GM19023 (cell line): ENCODE measurements around the gene PDE6G.

Experiments
- ATAC-seq: cut with Tn5 transposase; IDR thresholded peaks from one replicate; pipeline ENCODE4 v1.9.1; 2021; ENCODE audit warnings: mild to moderate bottlenecking, moderate library complexity; ENCODE audit not compliant: unreplicated experiment

The PDE6G gene

DNA sequence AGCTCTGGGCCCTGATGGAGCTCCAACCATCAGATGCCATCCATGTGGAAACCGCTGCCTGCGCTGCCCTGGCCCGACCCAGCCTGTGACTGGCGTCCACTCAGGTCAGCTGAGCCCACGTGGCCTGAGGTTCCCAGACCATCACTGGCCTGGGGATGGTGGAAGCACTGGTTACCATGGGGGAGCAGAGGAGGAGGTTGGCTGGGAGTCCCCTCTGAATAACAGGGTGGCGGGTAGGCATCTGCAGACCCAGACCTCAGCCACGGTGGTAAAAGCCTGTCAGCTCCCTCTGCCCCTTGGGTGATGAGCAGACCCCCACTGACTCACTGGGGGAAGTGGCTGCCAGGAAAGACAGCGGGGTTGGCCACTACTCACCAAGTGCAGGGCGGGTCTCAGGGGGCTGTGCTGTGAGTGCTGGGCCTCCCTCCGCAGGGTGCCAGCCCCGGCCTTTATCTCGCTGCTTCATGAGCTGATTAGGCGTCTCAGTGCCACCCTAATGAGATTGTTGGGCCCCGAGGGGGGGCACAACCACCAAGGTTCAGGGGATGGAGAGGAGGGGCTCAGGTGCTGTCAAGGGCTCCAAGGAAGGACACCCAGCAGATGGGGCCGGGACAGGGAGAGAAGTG, at the start of gene PDE6G:
TSS of gene PDE6G (minus strand) at position 425 of the 626 bp plus-strand sequence. CDS start 3,237 bp downstream, outside the sequence.
- no peak for ATAC-seq

DNA sequence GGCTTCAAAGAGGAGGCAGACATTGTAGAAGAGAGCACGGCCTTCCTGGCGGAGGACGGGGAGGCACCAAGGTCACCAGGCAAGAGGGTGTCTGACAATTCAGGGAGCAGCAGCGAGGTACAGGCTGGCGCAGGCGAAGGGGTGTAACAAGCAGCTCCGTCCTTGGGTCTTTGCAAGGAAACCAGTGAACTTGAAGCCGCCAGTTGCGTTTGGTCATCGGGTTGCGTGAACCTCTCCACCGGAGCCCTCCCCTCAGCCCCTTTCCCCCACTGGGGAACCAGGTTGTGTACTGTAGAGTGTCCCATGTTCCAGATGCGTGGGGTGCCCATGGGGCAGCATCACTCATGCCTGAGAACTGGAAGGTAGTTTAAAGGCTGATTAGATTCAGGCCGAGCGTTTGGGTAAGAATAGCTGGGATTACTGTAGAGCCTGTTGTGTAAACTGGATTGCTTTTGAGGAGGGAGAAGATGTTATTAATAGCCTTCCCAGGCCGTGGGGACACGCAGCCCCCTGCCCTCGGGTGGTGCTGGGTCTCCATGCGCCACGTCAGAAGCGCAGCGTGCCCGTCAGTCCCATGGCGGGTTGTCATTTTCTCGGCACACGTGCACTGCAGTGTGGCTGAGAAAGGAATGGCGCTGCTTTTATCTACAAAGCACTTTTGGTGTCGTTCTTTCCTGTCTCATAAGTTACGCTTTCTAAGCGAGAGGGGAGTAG, 49.3 kb upstream of the PDE6G start:
- no peak for ATAC-seq

DNA sequence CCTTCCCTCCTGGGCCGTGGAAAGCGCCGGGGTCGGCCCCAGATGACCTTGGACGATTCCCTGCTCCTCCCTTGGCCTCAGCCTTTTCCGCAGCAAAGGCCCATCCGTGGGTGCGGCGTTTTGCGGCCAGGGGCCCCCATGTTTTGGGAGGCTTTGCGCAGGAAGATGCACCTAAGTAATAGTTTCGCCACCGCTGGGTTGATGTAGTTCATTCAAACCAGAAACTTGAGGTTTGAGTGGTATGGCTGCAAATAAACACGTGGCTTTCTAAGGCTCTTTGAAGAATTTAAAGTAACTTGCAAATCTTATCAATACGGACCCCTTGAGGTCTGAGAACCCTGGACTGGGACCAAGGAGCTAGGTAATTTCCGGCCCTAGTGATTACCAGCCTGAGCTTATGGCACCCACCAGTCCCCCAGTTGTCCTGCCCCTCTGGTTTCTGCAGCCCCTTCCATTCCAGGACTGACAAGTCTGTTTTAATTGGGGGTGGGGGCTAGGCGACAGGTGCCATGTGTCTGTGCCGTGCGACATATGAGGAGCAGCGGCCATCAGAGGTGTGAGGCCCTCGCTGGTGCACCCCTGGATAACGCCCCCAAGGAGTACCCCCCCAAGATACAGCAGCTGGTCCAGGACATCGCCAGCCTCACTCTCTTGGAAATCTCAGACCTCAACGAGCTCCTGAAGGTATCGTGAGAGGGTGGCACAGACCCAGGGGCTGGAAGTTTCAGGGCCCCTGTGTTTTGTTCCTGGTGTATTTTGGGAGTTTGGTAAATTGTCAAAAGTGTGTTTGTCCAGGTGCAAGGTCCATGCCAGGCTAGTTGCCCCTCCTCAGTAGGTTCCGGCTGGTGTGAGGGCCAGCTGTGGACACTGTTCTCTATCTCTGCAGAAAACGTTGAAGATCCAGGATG, 47.7 kb upstream of the PDE6G start:
- peak; percentile 13 for ATAC-seq

DNA sequence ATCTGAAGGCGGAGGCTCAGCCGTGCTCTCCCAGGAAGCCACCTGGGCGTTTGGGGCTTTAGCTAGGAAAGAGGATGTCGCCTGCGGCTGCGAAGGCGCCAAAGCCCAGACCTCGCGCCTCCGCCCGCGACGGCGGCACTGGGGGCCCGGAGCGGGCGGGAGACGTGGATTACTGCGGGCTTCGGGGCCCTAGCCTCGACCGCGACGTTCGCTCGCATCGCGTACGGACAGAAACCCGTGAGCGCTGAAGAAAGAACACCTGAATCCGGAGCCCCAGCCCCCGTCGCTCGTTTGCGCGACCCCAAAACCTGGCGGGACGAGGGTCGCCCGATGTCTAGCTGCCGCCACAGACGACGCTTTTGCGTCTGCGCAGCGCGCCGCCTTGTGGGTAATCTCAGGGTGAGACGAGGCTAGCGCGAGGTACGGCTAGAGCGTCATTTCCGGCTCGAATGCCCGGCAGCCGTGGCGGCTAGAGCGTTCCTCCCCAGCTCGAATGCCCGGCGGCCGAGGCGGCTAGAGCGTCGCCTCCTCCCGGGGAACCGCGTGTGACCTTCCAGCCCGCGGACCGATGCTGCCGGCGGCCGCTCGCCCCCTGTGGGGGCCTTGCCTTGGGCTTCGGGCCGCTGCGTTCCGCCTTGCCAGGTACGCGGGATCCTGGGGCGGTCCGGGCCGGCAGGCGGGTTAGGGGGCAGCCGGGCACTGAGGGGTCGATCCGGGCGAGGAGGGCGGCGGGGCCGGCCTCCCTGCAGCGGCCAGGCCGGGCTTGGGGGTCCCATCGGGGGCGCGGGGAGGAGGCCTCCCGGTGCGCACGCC, 46.8 kb upstream of the PDE6G start, which contains the start of gene MRPL12:
TSS of gene MRPL12 (plus strand) at position 434 of the 813 bp plus-strand sequence. CDS start at position 569, 135 bp downstream.
- ATAC-seq: peak; percentile 72

DNA sequence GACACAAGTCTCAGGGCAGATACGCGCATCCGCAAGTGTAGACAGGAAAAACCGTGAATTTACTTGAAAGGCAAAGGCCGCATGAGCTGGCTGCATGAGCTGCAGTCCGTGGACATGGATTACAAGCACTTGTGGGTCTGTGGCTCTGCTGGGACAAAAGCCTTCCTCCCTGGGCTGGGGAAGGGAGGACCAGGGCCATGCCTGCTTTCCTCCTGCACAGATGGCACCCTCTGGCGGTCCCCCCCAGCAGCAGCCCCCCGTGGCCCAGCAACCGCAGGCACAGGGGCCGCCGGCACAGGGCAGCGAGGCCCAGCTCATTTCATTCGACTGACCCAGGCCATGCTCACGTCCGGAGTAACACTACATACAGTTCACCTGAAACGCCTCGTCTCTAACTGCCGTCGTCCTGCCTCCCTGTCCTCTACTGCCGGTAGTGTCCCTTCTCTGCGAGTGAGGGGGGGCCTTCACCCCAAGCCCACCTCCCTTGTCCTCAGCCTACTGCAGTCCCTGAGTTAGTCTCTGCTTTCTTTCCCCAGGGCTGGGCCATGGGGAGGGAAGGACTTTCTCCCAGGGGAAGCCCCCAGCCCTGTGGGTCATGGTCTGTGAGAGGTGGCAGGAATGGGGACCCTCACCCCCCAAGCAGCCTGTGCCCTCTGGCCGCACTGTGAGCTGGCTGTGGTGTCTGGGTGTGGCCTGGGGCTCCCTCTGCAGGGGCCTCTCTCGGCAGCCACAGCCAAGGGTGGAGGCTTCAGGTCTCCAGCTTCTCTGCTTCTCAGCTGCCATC, 45.1 kb upstream of the PDE6G start:
- ATAC-seq: no peak

DNA sequence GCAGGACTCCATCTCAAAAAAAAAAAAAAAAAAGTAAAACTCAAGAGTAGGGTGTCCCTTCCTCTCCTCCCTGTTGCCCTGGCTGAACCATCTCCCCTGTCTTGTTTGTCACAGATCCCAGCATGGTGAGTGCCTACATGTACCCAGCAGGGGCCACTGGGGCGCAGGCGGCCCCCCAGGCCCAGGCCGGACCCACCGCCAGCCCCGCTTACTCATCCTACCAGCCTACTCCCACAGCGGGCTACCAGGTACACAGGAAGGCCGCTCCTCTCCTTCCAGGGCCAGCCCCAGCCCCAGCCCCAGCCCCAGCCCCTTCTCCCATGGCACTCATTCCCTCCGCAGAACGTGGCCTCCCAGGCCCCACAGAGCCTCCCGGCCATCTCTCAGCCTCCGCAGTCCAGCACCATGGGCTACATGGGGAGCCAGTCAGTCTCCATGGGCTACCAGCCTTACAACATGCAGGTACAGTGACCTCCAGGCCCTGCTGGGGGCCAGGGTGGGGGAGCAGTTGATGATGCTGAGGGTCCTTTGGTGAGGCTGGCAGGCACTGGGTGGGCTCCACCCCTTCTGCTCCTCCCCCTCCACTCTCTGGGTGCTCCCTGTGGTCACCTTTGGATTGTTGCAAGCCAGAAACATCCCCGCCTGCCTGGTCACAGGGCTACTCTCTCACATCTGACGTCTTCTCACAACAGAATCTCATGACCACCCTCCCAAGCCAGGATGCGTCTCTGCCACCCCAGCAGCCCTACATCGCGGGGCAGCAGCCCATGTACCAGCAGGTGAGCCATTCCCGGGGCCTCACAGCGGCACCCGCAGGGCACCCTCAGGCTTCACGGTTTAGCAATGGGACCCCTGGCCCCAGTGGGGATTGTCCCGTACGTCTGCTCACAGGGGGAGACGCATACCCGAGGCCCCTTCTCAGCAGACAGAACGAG, 44.3 kb upstream of the PDE6G start:
- no peak for ATAC-seq

DNA sequence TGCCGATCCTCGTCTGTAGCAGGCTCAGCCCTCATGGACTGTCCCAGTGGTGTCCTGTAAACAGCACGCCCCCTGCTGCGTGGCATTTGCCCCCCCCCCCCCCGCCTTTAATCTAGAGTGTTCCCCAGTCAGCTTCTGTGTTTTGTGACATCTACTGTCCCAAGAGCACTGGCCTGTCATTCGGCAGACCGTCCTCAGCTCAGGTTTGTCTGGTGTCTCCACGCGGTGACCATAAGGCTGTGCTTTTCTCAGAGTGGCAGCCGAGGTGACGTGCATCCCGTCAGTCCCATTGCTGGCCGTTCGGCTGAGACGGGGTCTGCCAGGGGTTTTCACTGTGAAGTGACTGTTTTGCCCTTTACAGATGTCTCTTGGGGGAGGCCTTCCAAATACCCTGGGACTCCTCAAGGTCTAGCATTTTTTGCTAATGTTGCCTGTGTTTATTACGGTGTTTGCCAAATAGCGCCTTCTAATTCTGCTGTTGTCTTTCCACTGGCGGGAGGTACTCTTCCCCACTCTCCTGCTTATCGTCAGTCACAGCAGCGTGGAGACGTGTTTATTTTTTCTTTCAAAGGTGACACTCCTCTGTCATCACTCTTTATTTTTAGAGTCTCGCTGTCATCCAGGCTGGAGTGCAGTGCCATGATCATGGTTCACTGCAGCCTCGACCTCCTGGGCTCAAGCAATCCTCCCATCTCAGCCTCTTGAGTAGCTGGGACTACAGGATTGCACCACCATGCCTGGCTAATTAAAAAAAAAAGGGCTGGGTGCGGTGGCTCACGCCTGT, 41.1 kb upstream of the PDE6G start:
- ATAC-seq: no peak

DNA sequence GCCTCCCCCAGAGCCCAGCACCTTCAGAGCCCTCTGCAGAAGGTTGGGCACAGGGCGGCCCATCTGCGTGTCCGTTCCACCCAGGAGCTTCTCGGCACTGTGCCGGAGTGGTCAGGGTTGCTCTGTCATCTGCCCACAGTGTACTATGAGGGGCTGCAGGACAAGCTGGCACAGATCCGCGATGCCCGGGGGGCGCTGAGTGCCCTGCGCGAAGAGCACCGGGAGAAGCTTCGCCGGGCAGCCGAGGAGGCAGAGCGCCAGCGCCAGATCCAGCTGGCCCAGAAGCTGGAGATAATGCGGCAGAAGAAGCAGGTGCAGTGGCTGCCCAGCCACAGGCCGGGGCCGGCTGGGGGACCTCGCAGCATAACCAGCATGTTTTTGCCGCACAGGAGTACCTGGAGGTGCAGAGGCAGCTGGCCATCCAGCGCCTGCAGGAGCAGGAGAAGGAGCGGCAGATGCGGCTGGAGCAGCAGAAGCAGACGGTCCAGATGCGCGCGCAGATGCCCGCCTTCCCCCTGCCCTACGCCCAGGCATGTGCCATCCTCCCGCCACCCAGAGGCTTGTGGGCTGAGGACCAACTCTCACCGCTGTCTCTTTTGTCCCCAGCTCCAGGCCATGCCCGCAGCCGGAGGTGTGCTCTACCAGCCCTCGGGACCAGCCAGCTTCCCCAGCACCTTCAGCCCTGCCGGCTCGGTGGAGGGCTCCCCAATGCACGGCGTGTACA, 40.0 kb upstream of the PDE6G start:
- ATAC-seq: no peak

DNA sequence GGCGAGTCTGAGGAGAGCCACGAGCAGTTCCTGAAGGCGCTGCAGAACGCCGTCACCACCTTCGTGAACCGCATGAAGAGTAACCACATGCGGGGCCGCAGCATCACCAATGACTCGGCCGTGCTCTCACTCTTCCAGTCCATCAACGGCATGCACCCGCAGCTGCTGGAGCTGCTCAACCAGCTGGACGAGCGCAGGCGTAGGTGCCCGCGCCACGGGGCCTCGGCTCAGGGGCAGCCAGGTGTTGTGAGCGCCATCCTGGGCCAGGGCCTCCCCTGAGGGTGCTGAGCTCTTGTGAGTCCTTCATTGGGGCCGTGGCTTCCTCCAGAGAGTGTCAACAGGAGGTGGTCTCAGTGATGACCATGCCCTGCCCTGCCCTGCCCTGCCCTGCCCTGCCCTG, 39.5 kb upstream of the PDE6G start:
- no peak for ATAC-seq

DNA sequence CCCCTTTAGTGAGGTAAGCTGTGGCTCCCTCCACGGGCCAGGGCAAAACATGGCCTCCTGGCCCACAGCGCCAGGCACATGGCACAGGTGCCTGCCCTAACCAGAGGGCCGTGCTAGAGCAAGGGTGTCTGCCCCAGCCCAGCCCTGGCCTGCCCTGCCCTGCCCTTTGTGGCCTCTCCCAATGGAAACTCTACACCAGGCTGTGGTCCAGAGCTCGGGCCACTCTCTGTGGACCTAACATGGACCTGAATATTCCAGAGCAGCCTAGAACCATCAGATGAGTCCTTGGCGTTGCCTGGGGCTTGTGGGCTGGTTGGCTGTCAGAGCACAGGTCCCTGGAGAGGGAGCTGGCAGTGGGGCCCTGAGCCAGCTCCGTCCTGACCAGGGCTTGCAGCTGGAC, 38.9 kb upstream of the PDE6G start:
- ATAC-seq: no peak

DNA sequence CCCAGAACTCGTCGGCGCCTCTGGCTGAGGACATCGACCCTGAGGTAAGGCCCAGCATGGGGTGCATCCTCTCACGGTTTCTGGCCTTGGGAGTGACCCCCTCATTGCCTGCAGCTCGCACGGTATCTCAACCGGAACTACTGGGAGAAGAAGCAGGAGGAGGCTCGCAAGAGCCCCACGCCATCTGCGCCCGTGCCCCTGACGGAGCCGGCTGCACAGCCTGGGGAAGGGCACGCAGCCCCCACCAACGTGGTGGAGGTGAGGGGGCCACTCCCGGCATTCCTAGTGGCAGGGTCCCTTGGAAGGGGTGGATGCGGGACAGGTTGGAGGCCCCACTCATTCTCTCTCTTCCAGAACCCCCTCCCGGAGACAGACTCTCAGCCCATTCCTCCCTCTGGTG, 38.5 kb upstream of the PDE6G start:
- no peak for ATAC-seq

DNA sequence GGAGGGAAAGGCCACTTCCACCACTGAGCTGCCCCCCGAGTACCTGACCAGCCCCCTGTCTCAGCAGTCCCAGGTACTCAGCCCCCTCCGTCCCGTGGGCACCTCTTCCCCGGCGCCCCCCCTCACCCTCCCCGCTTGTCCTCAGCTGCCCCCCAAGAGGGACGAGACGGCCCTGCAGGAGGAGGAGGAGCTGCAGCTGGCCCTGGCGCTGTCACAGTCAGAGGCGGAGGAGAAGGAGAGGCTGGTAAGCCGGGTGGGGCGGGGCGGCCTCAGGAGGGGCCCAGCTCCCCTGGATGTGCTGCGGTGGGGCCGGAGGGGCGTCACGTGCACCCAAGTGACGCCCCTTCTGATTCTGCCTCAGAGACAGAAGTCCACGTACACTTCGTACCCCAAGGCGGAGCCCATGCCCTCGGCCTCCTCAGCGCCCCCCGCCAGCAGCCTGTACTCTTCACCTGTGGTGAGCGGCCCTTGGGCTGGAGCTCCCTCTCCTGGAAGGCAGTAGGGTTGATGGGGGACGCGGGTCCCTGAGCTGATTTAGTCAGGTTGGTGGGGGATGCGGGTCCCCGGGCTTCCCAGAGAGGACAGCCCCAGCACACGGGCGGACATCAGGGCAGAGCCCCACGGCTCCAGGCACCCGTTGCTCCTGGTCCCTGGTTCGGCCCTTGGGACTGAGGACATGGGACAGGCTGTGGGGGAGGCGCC, 37.3 kb upstream of the PDE6G start:
- no peak for ATAC-seq

DNA sequence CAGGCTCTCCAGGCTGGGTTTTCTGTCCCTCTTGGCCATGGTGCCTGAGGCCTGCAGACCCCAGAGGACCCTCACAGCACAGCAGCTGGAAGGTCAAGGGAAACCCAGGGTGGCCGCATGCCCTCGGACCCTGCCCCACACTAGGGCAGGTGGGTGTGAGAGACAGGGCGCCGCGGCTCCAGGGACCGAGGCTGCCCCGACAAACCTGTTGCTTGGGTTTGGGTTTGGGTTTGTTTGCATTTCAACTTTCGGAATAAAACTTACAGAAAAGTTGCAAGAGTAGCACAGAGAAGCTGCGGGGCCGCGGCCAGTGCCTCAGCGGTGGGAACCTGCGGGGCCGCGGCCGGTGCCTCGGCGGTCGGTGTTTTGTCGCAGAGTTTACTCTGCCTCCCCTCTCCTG, 35.3 kb upstream of the PDE6G start:
- ATAC-seq: no peak

DNA sequence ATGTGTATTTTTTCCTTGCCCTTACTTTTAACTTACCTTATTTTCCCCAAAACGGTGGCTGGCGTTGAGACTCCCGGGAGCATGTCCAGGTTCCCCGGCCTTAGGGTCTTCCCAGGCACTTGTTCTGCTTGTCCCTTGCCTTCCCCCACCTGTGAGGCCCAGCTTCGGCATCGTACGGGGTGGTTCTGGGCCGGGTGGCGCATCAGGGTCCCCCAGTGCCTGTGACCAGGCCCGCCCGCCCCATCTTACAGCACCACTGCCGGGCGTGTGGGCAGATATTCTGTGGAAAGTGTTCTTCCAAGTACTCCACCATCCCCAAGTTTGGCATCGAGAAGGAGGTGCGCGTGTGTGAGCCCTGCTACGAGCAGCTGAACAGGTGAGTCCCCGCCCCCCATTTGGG, 34.9 kb upstream of the PDE6G start:
- no peak for ATAC-seq

DNA sequence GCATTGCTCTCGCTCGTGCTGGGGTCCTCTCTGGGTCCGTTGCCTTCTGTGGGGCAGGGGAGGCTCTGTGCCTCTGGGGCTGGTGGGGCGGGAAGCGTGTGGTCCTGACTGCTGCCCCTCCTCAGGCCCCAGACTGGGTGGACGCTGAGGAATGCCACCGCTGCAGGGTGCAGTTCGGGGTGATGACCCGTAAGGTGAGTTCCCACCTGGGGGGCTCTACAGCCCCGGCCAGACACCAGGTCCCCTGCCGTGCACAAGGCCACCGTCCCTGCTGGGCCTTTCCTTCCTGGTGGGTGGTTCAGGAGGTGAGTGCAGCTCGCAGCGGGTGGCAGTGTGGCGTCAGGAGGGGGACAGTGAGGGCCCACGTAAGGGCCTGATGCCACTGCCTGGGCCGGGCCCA, 34.2 kb upstream of the PDE6G start:
- no peak for ATAC-seq

DNA sequence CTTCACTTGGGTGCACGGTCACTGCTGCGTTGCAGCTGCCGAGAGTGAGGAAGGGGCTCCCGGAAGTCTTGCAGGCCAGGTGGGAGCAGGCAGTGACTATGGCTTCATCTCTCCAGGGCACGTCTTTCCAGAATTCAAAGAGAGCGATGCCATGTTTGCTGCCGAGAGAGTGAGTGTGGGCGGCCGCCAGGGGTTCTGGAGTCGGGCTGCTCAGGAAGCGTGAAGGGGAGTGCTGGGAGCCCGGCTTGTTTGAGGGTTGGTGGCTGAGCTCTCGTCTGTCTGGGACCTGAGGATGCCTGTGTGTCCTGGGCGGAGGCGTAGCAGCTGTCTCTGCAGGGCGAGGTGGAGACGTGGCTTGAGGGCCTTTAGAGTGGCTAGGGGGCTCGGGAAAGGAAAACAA, 33.7 kb upstream of the PDE6G start:
- ATAC-seq: no peak

DNA sequence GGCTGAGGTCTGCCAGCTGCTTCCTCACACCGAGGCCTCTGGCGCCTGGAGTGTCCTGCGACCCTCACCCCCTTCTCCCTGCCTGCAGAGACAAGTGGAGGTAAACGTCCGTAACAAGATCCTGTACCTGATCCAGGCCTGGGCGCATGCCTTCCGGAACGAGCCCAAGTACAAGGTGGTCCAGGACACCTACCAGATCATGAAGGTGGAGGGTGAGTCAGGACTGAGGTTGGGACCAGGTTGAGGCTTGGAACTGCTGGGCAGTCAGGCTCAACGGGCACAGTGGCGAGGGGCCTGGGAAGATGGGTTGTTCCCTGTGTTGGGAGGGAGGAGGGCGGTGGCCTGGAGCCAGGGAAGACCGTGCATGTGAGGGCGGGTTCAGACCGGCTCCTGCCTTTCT, 32.3 kb upstream of the PDE6G start:
- ATAC-seq: no peak
